ENCODE measurements around the gene SLC27A4. TPM values are rescaled to one million over a fixed set of nuclear protein-coding genes. Genes with fewer than 3 reads are reported as not detected.

Gene SLC27A4
- total RNA-seq, 1 experiment from 2014 or later = 17.0 TPM

- WGBS (ENCODE audit: extremely low coverage, insufficient read length, low lambda C conversion rate) = no CpG with 5 or more reads among the region's 4 CpGs
- TF ChIP-seq CTCF (conservative IDR thresholded peaks at IDR 0.05) = no peak
- Histone ChIP-seq H2BK12ac (ENCODE audit: insufficient read length, low read depth, low read length) (no peak overlapping the region), H3T11ph (ENCODE audit: low read length) (no peak overlapping the region), H2BK20ac (ENCODE audit: low read depth, low read length, poor library complexity, severe bottlenecking) (no peak overlapping the region), H4K5ac (ENCODE audit: insufficient read length, low read depth, low read length) (no peak overlapping the region), H4K91ac (ENCODE audit: insufficient read length, low read depth, low read length) (no peak overlapping the region), H3K27me3 (ENCODE audit: insufficient read depth, low read length) (peaks cover 12% of the 10 kb centered on the region; the same call in 1 of the 2 replicates), H3K4me2 (ENCODE audit: insufficient read depth, insufficient read length, low read length) (no peak overlapping the region), H2BK15ac (ENCODE audit: low read depth, low read length) (no peak overlapping the region), H3K9ac (ENCODE audit: extremely low read depth, insufficient read length, low read length) (no peak overlapping the region), H3K18ac (ENCODE audit: insufficient read length, low read depth, low read length) (no peak overlapping the region), H2AK5ac (ENCODE audit: insufficient read length, low read length) (no peak overlapping the region), H3K4me1 (ENCODE audit: insufficient read depth, low read length) (0 out of 2 replicates have a peak, but pooled peaks cover under 1% of the 10 kb centered on the region), H3K79me1 (ENCODE audit: insufficient read depth, low read depth, low read length, poor library complexity, severe bottlenecking) (no peaks in the 10 kb centered on the region), H4K8ac (replicated peaks; ENCODE audit: insufficient read length, low read depth, low read length) (no peak overlapping the region), H3K9me3 (ENCODE audit: control insufficient read depth, low read depth, low read length) (no peaks in the 10 kb centered on the region), H3K23me2 (ENCODE audit: insufficient read length, low read depth, low read length, poor library complexity, severe bottlenecking) (no peaks in the 10 kb centered on the region), H3K4ac (ENCODE audit: low read depth, low read length) (no peak overlapping the region), H3K56ac (ENCODE audit: insufficient read length, low read depth, low read length) (no peak overlapping the region), H4K20me1 (ENCODE audit: control insufficient read depth, insufficient read depth, insufficient read length) (no peaks in the 10 kb centered on the region), H3K14ac (ENCODE audit: insufficient read depth, low read length) (no peak overlapping the region), H2BK120ac (ENCODE audit: low read depth, low read length, poor library complexity, severe bottlenecking) (no peak overlapping the region), H3K79me2 (ENCODE audit: insufficient read depth, low read length) (no peaks in the 10 kb centered on the region), H2AFZ (ENCODE audit: low read length) (no peak overlapping the region), H3K23ac (ENCODE audit: insufficient read length, low read depth, low read length) (no peak overlapping the region), H3K27ac (ENCODE audit: insufficient read length, low read depth, low read length) (no peak overlapping the region), H2BK5ac (ENCODE audit: insufficient read length, low read length) (no peak overlapping the region)
- Mint-ChIP-seq H3K27ac (no peak overlapping the region), H3K9me3 (peaks cover 0 to 6% of the 10 kb centered on the region in 2 experiments; a peak in 1 of 5 replicates), H3K36me3 (ENCODE audit: insufficient read depth in 1 of 3, low read depth in 3 of 3) (peaks cover 4 to 10% (median 6%) of the 10 kb centered on the region in 3 experiments; a peak in 6 of 7 replicates), H3K4me3 (no peak overlapping the region), H3K4me1 (peaks cover 5 to 13% of the 10 kb centered on the region in 2 experiments), H3K27me3 (ENCODE audit: low read depth) (peaks cover 38% of the 10 kb centered on the region)
- no peak for DNase-seq
Observed at GRCh38 chr9:128358861-128359260, 18.5 kb downstream of the SLC27A4 start.

Measured in H9 (cell line).